Measurements from ENCODE around the gene CHTOP. TPM values are rescaled to one million over a fixed set of nuclear protein-coding genes. Genes with fewer than 3 reads are reported as not detected.

Gene CHTOP
- polyA plus RNA-seq, 3 donors, result 121 to 142 (median 124) TPM

Other genes starting within 250 kb of the CHTOP start
- gene S100A8, start 243.0 kb upstream of the CHTOP start, polyA plus RNA-seq (ENCODE audit: insufficient read length in 3 of 3), result 10 to 100 TPM in 2 of 3 donors, 1 to 10 TPM in 1; 9.8 to 24.0 (median 20.8) TPM
- not detected for gene S100A7A, start 217.5 kb upstream of the CHTOP start, polyA plus RNA-seq (ENCODE audit: insufficient read length in 3 of 3)
- under 1 TPM; 0.56 to 0.65 (median 0.61) TPM for gene S100A7, start 173.4 kb upstream of the CHTOP start, polyA plus RNA-seq (ENCODE audit: insufficient read length in 3 of 3)
- gene S100A6, start 98.1 kb upstream of the CHTOP start, polyA plus RNA-seq (ENCODE audit: insufficient read length in 3 of 3), result 100 to 1,000 TPM; 182 to 242 (median 198) TPM
- 1 to 10 TPM in 2 of 3 donors, under 1 TPM in 1; 0.85 to 1.3 (median 1.2) TPM for gene S100A5, start 93.1 kb upstream of the CHTOP start, polyA plus RNA-seq (ENCODE audit: insufficient read length in 3 of 3)
- gene S100A4, start 88.3 kb upstream of the CHTOP start, polyA plus RNA-seq (ENCODE audit: insufficient read length in 3 of 3), result 10 to 100 TPM; 31.8 to 32.4 (median 32.1) TPM
- gene S100A3, start 84.8 kb upstream of the CHTOP start, polyA plus RNA-seq (ENCODE audit: insufficient read length in 3 of 3), result under 1 TPM in 2 of 3 donors, not detected in 1; 0.32 to 0.57 TPM
- gene S100A2, start 68.2 kb upstream of the CHTOP start, polyA plus RNA-seq (ENCODE audit: insufficient read length in 3 of 3), result 1 to 10 TPM; 3.8 to 9.8 (median 4.1) TPM
- gene S100A16, start 20.9 kb upstream of the CHTOP start, polyA plus RNA-seq (ENCODE audit: insufficient read length in 3 of 3), result 100 to 1,000 TPM in 2 of 3 donors, 10 to 100 TPM in 1; 91.9 to 107 (median 106) TPM
- gene S100A14, start 17.7 kb upstream of the CHTOP start, polyA plus RNA-seq (ENCODE audit: insufficient read length in 3 of 3), result 10 to 100 TPM; 16.9 to 22.1 (median 17.3) TPM
- 100 to 1,000 TPM; 143 to 162 (median 159) TPM for gene S100A13, start 6.6 kb upstream of the CHTOP start, polyA plus RNA-seq (ENCODE audit: insufficient read length in 3 of 3)
- 10 to 100 TPM; 21.9 to 29.8 (median 23.3) TPM for gene S100A1, start 5.6 kb upstream of the CHTOP start, polyA plus RNA-seq (ENCODE audit: insufficient read length in 3 of 3)
- gene SNAPIN, start 24.6 kb downstream of the CHTOP start, polyA plus RNA-seq (ENCODE audit: insufficient read length in 3 of 3), result 10 to 100 TPM; 49.4 to 56.0 (median 53.9) TPM
- 100 to 1,000 TPM; 240 to 334 (median 322) TPM for gene ILF2, start 36.9 kb downstream of the CHTOP start, polyA plus RNA-seq (ENCODE audit: insufficient read length in 3 of 3)
- gene NPR1, start 44.6 kb downstream of the CHTOP start, polyA plus RNA-seq (ENCODE audit: insufficient read length in 3 of 3), result 10 to 100 TPM; 61.2 to 74.4 (median 73.8) TPM
- gene INTS3, start 94.0 kb downstream of the CHTOP start, polyA plus RNA-seq (ENCODE audit: insufficient read length in 3 of 3), result 100 to 1,000 TPM; 105 to 155 (median 107) TPM
- 10 to 100 TPM; 35.4 to 43.3 (median 40.5) TPM for gene SLC27A3, start 141.3 kb downstream of the CHTOP start, polyA plus RNA-seq (ENCODE audit: insufficient read length in 3 of 3)